Fibroblast of lung (primary cell): ENCODE results near the gene ATF6B.

ENCODE experiments used
- EZH2 ChIP-seq: IDR thresholded peaks from 2 replicates; pipeline ENCODE4 v1.5.1; 2012; ENCODE audit warnings: low read length, control low read depth, mild to moderate bottlenecking; ENCODE audit errors: missing control alignments
- TF ChIP-seq, protein P1 (sequence below), 2 donors: IDR thresholded peaks in 1 of 2; conservative IDR thresholded peaks in 1 of 2; 1 replicate in 1 of 2; 2 replicates in 1 of 2; pipeline ENCODE4 v1.5.1; 2011 to 2012; ENCODE audit warnings: low read length in 2 of 2, control low read depth in 1 of 2, inconsistent platforms in 1 of 2, low read depth in 1 of 2, mild to moderate bottlenecking in 1 of 2

DNA sequence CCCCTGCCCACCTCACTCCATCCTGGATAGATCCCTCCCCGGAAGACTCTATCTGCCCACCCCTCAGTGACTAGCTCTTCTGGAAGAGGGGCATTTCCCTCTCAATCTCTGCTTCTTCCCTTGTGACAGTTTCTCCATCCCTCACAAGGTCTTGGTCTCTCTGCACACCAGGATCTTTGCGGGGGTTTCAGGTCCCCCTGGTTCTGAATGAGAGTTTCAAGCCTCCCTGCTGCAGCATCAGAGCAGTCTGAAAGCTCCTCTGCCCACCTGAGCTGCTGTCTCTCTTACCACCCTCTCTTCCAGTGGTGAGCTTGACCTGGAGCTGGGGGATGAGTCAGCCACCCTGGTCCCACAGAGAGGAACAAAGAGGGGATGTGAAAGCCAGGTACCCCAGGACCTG lies 43.3 kb downstream of the ATF6B start:
- TF ChIP-seq EZH2: no peak
- TF ChIP-seq, protein P1, sequence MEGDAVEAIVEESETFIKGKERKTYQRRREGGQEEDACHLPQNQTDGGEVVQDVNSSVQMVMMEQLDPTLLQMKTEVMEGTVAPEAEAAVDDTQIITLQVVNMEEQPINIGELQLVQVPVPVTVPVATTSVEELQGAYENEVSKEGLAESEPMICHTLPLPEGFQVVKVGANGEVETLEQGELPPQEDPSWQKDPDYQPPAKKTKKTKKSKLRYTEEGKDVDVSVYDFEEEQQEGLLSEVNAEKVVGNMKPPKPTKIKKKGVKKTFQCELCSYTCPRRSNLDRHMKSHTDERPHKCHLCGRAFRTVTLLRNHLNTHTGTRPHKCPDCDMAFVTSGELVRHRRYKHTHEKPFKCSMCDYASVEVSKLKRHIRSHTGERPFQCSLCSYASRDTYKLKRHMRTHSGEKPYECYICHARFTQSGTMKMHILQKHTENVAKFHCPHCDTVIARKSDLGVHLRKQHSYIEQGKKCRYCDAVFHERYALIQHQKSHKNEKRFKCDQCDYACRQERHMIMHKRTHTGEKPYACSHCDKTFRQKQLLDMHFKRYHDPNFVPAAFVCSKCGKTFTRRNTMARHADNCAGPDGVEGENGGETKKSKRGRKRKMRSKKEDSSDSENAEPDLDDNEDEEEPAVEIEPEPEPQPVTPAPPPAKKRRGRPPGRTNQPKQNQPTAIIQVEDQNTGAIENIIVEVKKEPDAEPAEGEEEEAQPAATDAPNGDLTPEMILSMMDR (conservative IDR thresholded peaks at IDR 0.05 in 1 of 2, IDR thresholded peaks at IDR 0.05 in 1 of 2; ENCODE audit: low read depth in 1 of 2, low read length in 2 of 2): no peak
